Smooth muscle cell of the pulmonary artery (primary cell): ENCODE measurements around the gene MRC1. TPM values are rescaled to one million over a fixed set of nuclear protein-coding genes. Genes with fewer than 3 reads are reported as not detected.

Experiments
- total RNA-seq: library from RNA; depleted of rRNA; stranded (reverse); fragments of >200 nt; gene quantifications from 2 replicates; pipeline ENCODE4 v1.2.3, GENCODE V29; 2014

Gene MRC1
- under 0.01 TPM in 1 of 2 replicates, not detected in the other for total RNA-seq

DNA sequence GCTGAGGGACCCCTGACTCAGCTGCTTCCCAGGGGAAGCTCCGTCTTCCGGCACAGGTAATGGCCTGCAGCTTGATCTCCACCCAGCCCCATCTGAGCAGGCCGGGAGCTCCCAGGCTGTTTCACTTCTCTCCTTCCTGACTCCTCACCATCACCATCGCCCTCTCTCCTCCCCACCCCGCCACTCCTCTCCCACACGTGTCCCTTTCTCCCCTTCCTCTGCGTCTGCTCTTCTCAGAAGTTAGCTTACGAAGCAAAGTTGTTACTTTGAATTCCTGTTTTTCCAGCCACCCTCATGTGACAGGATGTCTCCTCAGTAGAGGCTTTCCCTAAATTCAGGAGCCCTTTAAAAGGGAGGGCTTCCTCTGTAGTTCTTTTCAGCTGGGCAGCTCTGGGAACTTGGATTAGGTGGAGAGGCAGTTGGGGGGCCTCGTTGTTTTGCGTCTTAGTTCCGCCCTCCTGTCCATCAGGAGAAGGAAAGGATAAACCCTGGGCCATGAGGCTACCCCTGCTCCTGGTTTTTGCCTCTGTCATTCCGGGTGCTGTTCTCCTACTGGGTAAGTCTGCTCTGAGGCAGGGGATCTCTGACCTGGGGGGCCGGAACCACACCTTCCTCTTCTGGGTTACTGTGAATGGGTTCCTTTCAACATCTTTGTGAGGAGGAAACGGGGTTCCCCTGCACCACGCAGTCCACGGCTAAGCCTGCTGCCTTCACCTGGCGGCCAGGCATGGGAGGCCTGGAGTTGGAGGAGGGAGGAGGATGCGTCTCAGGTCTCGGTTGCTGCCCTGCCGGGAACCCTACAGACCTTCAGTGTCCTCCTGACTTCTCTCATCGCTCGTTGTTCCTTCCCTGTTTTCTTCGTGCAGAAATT, at the start of gene MRC1:
TSS of gene MRC1 (plus strand) at position 378 of the 871 bp plus-strand sequence. CDS start at position 496, 118 bp downstream.

DNA sequence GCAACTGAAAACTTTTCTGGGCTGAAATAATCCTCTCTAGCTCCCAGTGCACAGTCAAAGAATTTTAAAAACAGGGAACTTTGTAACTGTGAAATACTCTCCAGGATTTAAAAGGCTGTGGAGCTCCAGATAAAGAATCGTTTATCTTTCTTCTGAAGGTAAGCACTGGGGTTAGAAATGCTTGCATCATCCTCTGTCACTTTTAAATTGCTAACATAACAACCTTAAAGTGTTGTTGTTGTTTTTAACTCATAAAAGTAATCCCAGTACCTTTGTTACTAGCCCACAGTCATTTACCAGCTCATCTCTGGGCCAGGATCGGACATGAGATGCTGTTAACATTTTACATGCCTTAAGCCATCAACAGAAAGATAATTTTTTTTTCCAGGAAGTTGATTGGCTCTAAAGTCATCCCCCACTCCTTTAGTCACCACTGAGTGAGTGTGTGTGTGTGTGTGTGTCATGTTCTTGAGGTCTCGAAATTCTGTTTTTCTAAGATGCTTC, 142.8 kb downstream of the MRC1 start, which contains the start of gene SLC39A12:
TSS of gene SLC39A12 (plus strand) at position 51 of the 504 bp plus-strand sequence. CDS start 1,359 bp downstream, outside the sequence.

Other genes with a start within 250 kb of the MRC1 start
- gene HACD1, start 192.0 kb upstream of the MRC1 start, total RNA-seq = 12.2 and 50.0 TPM in 2 replicates
- 22.5 and 36.6 TPM in 2 replicates for gene STAM, start 165.2 kb upstream of the MRC1 start, total RNA-seq
- gene TMEM236, start 57.1 kb upstream of the MRC1 start, total RNA-seq = under 0.01 and 0.07 TPM in 2 replicates
- gene SLC39A12, start 142.6 kb downstream of the MRC1 start, total RNA-seq = not detected in 2 replicates